ENCODE results near the gene UCK1.

UCK1 gene

DNA sequence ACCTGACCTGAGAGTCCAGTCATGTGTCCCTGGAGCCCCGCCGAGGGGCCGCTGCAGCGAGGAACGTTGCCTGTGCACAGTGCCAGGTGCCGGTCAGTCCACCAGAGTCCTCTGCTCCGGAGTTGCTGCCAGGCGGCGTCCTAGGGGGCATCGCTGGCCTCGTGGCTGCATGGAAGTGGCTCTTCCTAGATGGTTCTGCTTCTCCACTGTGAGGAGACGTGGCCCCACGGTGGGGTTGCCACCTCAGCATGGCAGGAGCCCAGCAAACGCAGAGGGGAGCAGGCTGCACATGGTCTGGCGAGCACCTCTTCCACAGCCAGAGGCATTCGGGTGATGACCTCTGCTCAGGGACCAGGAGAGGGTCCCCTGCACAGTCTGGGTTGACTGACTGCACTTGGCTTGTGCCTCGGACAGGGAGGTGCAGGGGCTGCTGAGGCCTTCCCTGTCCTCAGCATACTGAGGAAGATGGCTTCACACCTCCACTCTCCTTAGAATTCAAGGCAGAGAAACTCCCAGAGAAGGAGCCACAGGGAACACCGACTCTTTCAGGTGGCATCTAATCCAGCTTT lies 54.2 kb downstream of the UCK1 start:
- DNase-seq: no peak

DNA sequence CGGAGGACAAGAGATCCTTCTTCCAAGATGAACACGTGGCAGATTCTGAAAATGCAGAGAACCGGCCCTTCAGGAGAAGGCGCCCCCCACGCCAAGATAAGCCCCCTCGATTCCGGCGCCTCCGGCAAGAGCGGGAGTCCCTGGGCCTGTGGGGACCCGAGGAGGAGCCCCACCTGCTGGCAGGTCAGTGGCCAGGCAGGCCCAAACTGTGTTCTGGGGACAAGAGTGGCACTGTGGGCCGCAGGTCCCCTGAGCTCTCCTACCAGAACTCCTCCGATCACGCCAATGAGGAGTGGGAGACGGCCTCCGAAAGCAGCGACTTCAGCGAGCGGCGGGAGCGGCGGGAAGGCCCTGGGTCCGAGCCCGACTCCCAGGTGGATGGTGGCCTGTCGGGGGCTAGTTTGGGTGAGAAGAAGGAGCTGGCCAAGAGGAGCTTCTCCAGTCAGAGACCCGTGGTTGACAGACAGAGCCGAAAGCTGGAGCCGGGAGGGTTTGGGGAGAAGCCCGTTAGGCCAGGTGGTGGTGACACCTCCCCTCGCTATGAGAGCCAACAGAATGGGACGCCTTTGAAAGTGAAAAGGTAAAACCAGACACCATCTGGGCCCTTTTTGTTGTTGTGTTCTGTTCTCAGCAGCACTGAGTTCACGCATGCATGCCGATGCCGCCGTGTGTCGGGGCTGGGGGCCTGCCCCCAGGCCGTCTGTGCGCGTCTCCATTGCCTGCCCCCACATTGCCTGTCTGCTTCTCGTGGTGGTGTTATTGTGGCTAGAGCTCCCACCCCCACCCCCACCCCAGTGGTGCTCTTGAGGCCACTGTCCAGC lies 54.9 kb downstream of the UCK1 start:
- no peak for DNase-seq

DNA sequence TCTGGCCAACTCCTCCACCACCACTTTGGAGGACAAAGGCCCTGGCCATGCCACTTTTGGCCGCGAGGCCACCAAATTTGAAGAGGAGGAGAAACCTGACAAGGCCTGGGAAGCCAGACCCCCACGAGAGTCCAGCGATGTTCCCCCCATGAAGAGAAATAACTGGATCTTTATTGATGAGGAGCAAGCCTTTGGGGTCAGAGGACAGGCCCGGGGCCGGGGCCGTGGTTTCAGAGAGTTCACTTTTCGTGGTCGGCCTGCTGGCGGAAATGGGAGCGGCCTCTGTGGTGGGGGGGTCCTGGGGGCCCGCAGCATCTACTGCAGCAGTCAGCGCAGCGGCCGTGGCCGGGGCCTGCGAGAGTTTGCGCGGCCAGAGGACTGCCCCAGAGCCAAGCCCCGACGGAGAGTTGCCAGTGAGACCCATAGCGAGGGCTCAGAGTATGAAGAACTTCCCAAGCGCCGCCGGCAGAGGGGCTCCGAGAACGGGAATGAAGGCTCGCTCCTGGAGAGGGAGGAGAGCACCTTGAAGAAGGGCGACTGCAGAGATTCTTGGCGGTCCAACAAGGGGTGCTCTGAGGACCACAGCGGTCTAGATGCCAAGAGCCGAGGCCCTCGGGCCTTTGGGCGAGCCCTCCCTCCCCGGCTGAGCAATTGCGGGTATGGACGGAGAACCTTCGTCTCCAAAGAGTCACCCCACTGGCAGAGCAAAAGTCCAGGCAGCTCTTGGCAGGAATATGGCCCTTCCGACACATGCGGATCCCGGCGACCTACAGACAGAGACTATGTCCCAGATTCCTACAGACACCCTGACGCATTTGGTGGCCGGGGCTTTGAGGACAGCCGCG lies 55.7 kb downstream of the UCK1 start:
- DNase-seq: no peak

DNA sequence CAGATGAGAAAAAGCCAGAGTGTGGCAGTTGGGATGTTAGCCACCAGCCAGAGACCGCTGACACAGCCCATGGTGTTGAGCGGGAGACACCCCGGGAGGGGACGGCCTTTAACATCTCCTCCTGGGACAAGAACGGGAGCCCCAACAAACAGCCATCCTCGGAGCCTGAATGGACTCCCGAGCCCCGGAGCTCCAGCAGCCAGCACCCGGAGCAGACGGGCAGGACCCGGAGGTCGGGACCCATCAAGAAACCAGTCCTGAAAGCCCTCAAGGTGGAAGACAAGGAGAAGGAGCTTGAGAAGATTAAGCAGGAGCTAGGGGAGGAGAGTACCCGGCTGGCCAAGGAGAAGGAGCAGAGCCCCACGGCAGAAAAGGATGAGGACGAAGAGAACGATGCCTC lies 56.4 kb downstream of the UCK1 start:
- DNase-seq: no peak

DNA sequence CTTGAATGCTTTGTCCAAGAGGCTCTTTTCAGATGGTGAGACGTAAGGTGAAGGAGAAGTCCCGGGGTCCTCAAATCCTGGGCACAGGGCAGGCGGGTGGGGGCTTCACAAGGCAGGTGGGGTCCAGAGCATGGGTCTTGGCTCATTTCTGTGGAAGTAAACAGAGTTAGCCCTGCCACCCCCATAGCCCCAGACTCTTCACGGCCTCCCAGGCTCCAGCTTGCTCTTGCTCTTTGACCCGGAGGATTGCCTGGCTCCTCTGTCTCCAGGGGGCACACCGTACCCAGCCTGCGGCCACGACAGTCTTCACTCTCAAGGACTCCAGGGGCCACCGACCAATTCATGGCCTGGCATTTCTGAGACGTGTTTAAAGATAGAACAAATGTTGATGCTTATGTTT lies 57.2 kb downstream of the UCK1 start:
- no peak for DNase-seq

Measured in fibroblast of skin of abdomen (primary cell).